Glutamatergic neuron (in vitro differentiated cells): ENCODE data around the gene KRTAP10-12. TPM values are rescaled to one million over a fixed set of nuclear protein-coding genes. Genes with fewer than 3 reads are reported as not detected.

Experiments used
- DNase-seq: peaks from one replicate; pipeline ENCODE4 v3.0.0; 2022
- H3K27ac Mint-ChIP-seq: one replicate; pipeline ENCODE4 v1.8.0; 2020; ENCODE audit warnings: mild to moderate bottlenecking, mixed read lengths, inconsistent platforms; ENCODE audit not compliant: unreplicated experiment
- H3K27me3 Mint-ChIP-seq: one replicate; pipeline ENCODE4 v1.8.0; 2020; ENCODE audit warnings: mild to moderate bottlenecking, moderate library complexity, mixed read lengths, inconsistent platforms; ENCODE audit not compliant: unreplicated experiment
- H3K36me3 Mint-ChIP-seq: one replicate; pipeline ENCODE4 v1.8.0; 2020; ENCODE audit warnings: mild to moderate bottlenecking, mixed read lengths, inconsistent platforms; ENCODE audit not compliant: unreplicated experiment
- H3K4me1 Mint-ChIP-seq: one replicate; pipeline ENCODE4 v1.8.0; 2020; ENCODE audit warnings: mild to moderate bottlenecking, low read depth, mixed read lengths, inconsistent platforms; ENCODE audit not compliant: unreplicated experiment
- H3K4me3 Mint-ChIP-seq: one replicate; pipeline ENCODE4 v1.8.0; 2020; ENCODE audit warnings: mild to moderate bottlenecking, mixed read lengths, inconsistent platforms; ENCODE audit not compliant: unreplicated experiment
- H3K9me3 Mint-ChIP-seq: one replicate; pipeline ENCODE4 v1.8.0; 2020; ENCODE audit warnings: mild to moderate bottlenecking, moderate library complexity, mixed read lengths, inconsistent platforms; ENCODE audit not compliant: unreplicated experiment
- total RNA-seq: library from RNA; stranded (reverse); fragmentation: NEBNext Ultra II Directional; extraction: Animal tissue kit (Norgen Biotek cat#: 25700); gene quantifications from one replicate; pipeline ENCODE4 v1.2.1, GENCODE V29; 2021; ENCODE audit not compliant: unreplicated experiment
- TF ChIP-seq, protein P1 (sequence below): fragments of 200-600 bp; sonication (generic); IDR thresholded peaks from one replicate; pipeline ENCODE4 v1.5.0; 2021; ENCODE audit not compliant: partially characterized antibody, unreplicated experiment

The KRTAP10-12 gene
- total RNA-seq, 1 donor from 2014 or later = not detected

DNA sequence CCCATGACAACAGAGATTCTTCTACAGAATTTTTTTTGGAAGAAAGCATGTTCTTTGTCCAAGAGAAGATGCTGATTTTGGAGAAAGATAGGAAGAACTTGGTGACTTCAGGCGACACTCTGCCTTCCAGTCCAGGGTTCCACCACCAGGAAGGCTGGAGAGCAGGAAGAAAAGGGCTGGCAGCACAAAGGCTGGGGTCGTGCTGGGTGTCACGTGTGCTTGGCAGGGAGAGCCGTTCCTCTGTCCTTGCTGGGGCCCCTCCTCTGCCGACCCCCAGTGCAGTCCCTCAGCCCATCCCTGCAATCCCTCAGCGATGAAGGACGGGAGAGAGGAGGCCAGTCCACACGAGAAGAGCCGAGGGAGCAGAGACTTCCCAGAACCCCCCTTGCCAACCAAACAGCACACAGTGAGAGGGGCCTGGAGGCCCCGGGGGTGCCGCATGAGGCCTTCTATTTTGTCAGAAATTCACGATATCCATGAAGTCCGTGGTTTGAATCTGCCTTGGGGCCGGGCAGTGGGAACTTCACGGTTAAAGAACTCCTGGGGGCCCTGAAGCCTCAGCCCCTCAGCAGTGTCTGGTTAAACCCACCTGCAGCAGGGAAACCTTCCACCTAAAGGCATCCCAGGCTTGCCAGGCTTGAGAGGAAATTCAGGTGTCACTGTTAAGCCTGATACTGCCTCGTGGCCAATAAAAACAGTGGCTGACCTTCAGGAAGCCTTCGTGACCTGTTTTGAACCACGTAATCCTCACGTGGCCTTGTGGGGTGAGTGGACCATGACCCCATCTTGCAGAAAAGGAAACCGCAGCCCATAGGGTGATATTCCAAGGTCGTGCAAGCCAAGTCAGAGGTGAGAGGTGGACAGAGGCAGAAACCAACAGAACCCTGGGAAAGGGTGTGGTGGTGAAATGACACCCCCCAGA, 3.4 kb downstream of the KRTAP10-12 start:
- Mint-ChIP-seq H3K4me1 (peaks cover 18% of the 10 kb centered on the region), H3K9me3 (peaks cover 16% of the 10 kb centered on the region), H3K27ac (no peak overlapping the region), H3K27me3 (peaks cover 28% of the 10 kb centered on the region), H3K36me3 (no peaks in the 10 kb centered on the region), H3K4me3 (no peak overlapping the region)
- no peak for DNase-seq
- TF ChIP-seq, protein P1, sequence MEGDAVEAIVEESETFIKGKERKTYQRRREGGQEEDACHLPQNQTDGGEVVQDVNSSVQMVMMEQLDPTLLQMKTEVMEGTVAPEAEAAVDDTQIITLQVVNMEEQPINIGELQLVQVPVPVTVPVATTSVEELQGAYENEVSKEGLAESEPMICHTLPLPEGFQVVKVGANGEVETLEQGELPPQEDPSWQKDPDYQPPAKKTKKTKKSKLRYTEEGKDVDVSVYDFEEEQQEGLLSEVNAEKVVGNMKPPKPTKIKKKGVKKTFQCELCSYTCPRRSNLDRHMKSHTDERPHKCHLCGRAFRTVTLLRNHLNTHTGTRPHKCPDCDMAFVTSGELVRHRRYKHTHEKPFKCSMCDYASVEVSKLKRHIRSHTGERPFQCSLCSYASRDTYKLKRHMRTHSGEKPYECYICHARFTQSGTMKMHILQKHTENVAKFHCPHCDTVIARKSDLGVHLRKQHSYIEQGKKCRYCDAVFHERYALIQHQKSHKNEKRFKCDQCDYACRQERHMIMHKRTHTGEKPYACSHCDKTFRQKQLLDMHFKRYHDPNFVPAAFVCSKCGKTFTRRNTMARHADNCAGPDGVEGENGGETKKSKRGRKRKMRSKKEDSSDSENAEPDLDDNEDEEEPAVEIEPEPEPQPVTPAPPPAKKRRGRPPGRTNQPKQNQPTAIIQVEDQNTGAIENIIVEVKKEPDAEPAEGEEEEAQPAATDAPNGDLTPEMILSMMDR = no peak

DNA sequence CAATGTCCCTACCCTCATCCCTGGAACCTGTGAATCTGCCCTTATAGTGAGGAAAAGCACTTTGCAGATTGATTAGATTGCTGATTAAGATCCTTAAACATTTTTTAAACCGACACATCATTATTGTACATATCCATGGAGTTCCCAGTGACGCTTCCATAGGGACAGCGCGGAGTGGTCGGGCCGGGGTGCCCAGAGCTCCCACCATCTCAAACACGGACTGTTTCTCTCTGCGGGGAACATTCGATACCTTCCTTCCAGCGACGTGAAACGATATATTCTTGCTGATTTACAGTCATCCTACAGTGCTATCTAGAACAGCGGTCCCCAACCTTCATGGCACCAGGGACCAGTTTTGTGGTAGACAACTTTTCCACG, 4.0 kb downstream of the KRTAP10-12 start:
- DNase-seq = no peak
- Mint-ChIP-seq H3K27me3 (peaks cover 33% of the 10 kb centered on the region), H3K4me1 (peaks cover 17% of the 10 kb centered on the region)

DNA sequence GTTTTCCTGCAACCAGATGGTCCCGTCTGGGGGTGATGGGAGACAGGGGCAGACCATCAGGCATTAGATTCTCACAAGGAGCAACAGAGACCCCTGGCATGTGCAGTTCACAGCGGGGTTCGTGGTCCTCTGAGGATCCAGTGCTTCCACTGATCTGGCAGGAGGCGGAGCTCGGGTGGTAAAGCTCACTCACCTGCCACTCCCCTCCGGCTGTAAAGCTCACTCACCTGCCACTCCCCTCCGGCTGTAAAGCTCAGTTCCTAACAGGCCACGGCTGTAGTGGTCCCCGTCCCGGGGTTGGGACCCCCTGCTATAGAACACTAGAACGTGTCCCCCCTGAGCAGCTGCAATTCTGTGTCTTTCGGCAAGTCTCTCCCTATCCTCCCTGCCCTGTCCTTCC, 4.6 kb downstream of the KRTAP10-12 start:
- H3K27ac Mint-ChIP-seq = no peak overlapping the region
- H3K9me3 Mint-ChIP-seq = peaks cover 11% of the 10 kb centered on the region
- TF ChIP-seq, protein P1 = no peak

More for the DNA sequence above, 4.0 kb downstream of the KRTAP10-12 start:
- Mint-ChIP-seq H3K36me3 (no peaks in the 10 kb centered on the region), H3K9me3 (peaks cover 14% of the 10 kb centered on the region), H3K4me3 (no peak overlapping the region), H3K27ac (no peak overlapping the region)
- TF ChIP-seq, protein P1 = no peak

DNA sequence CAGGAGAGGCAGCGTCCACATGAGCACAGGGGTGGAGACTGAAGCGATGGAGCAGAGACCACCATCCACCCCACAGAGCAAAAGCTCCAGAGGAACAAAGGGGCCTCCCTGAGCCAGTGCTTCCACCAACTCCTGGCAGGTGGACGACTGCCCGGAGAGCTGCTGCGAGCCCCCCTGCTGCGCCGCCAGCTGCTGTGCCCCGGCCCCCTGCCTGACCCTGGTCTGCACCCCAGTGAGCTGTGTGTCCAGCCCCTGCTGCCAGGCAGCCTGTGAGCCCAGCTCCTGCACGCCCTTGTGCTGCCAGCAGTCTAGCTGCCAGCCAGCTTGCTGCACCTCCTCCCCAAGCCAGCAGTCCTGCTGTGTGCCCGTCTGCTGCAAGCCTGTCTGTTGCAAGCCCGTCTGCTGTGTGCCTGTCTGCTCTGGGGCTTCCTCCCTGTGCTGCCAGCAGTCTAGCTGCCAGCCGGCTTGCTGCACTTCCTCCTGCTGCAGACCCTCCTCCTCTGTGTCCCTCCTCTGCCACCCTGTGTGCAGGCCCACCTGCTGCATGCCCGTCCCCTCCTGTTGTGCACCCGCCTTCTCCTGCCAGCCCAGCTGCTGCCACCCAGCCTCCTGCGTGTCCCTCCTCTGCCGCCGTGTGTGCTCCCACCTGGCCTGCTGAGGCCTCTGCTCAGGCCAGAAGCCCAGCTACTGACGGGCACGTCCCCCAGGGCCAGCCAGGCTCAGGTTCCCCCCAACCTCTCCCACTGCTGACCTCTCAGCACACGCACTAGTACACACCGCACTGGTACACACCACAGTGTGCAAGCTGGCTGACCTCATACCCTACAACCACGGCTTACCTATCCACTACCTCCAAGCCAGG, 5.4 kb downstream of the KRTAP10-12 start:
- peaks cover 13% of the 10 kb centered on the region for H3K4me1 Mint-ChIP-seq
- no peak for DNase-seq

More for the DNA sequence above, 4.6 kb downstream of the KRTAP10-12 start:
- H3K36me3 Mint-ChIP-seq = no peaks in the 10 kb centered on the region
- H3K27me3 Mint-ChIP-seq = peaks cover 37% of the 10 kb centered on the region
- no peak overlapping the region for H3K4me3 Mint-ChIP-seq
- DNase-seq = no peak
- H3K4me1 Mint-ChIP-seq = peaks cover 18% of the 10 kb centered on the region

More for the DNA sequence above, 5.4 kb downstream of the KRTAP10-12 start:
- H3K36me3 Mint-ChIP-seq = no peaks in the 10 kb centered on the region
- peaks cover 36% of the 10 kb centered on the region for H3K27me3 Mint-ChIP-seq
- H3K27ac Mint-ChIP-seq = no peak overlapping the region
- TF ChIP-seq, protein P1 = no peak
- H3K9me3 Mint-ChIP-seq = peaks cover 11% of the 10 kb centered on the region
- H3K4me3 Mint-ChIP-seq = no peak overlapping the region
